GM21576 (cell line): ENCODE measurements around the gene CSF2.

Experiments
- ATAC-seq: cut with Tn5 transposase; IDR thresholded peaks from one replicate; pipeline ENCODE4 v1.9.1; 2021; ENCODE audit warnings: mild to moderate bottlenecking, moderate library complexity; ENCODE audit not compliant: unreplicated experiment

The CSF2 gene

DNA sequence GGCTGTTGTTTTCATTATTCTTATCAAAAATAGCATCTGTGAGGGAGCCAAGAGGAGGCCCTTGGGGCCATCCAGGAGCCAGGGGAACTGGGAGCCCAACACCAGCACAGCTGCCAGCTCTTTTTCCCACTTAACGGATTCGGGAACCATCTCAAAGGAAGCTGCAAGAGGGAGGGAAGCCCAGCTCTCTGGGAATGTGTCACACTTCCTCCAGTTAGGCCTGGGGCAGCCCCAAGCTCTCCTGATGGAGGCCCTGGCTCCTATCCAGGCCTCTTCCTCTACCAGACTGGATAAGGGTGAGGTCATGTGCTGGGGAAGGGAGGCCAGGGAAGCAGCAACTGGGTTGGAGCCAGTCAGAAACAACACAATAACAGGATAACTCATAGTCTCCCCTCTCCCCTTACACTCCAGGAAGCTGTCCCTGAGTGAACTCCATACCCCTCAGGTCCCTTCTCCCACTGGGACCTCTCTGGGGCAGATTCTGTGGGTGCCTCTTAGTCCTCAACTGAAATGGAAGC is 12.7 kb downstream of the CSF2 start:
- ATAC-seq: no peak

DNA sequence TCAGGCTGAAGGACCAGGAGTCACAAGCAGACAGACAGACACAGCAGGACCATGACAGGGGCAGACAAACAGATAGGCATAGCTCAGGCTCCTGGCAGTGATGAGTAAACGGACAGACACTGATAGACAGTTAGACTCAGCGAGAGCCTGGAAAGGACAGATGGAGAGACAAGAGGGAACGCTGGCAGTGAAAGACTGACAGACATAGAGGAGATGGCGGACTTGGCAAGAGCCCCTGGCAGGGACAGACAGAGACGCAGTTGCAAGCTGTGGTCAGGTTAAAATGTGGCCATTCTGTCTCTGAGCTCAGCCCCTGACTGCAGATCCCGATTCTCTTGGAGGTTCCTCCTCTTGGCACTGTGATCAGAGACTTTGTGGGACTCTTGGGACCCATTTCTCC is 13.6 kb downstream of the CSF2 start:
- no peak for ATAC-seq

DNA sequence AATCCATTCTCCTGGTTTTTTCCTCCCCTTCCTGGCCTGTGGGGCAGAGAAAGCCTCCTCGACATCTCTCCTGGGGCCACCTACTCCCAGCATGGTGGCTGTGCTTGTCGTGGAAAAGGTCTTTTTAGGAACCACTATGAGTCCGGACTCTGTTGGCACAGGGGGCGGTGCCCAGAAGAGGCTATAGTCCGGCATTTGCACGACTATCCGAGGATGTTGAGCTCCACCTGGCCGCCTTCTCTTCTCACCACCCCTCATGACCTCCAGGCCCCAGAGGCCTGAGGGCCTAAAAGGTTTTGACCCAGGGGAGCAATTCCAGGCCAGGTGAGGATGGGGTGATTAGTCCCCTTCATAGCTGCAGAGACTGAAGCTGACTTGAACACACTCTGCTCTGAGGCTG is 14.1 kb downstream of the CSF2 start:
- ATAC-seq: no peak

DNA sequence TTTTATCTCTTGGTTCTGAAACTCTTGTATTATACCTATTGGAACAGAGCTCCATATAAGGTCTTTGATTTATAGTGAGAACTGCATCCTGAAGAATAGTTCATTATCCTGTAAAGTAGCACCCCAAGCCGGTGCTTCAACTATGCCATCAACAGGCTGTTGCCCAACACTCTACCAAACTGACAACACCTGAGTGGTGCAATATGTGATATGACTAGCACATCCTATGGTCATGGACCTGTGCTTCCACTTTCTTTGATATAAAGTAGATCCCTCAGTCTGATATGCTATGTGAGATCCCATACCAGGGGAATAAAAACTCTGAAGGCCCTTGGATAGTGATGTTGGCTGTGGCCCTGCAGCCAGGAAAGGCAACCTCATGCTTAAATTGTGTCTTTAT is 15.8 kb downstream of the CSF2 start:
- no peak for ATAC-seq

DNA sequence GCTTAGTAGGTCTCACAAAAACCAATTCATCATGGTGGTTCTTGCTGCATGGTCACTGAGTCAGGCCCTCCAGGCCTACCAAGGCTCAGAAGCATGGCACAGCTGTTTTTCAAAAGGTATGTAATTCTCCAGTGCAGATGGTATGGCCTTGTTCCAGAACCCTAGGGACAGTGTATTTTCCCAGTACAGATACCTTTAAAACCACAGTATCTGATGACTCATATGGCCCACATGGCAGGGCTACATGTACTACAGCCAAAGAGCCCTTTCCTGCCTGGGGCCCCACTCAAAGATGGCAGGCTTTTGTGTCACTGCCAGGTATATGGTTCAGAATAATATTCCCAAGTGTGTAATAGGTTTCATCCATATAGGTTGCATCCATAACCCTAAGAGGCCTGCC is 16.5 kb downstream of the CSF2 start:
- no peak for ATAC-seq

DNA sequence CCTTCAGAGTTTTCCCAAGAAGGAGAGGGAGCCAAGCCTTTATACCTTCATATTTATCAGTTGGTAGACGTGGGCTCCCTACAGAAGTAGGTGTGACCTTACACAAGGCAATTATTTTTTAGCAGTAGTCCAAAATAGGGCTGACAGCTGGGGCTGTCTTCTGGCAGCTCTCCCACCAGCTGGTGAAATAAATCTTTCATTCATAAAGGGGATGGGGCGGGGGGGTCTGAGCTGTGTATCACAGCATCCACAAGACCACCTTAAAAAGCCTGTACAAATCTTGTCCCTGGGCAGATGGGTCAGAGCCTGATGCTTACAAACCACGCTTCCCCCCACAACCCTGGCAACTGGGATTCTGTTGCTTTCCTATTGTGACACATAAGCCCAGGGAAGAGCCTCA is 19.7 kb downstream of the CSF2 start:
- ATAC-seq: no peak

DNA sequence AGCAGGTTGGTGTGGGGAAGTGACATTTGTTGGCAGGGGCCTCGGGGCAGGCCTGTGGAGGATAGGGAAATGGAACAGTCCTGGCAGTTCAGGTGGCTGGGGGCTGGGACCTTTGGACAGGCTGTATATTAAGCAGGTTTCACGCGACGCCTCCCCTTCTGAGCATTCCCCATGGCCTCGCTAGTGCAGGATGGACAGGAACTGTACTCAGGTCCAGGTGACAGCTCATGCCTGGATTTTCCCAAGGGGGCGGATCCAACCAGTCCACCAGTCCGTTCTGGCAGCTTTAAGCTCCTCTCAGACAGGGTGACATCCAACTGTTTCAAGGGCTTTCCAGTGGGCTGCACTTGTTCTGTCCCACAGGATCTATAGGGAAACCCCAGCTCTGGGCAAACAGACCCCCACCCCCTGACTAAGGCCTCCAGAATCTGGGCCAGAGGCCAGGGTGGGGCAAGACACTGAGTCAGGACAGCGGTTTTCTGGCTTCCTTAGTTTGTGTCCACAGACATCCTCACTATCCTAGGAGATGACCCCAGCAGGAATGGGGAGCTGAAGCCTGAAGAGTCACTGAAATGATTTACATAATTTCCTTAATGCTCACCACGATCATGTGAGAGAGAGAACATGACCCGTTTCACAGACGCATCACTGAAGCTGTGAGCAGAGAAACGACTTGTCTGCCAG is 20.9 kb downstream of the CSF2 start:
- no peak for ATAC-seq

DNA sequence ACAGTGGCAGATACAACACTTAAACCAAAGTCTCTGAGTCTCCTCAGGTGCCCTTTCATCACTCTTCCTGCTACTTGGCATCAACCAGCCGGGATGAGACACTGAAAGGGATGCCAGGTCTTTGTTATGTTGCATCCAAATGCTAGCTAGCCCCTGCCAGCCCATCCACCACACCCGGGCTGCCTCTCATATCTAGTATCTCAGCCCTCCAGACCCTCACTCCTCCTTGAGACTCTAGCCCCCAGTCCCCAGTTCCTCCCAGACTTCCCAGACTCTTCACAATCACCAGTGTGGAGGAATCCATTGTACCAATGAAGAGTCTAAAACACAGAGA is 21.5 kb downstream of the CSF2 start:
- no peak for ATAC-seq

DNA sequence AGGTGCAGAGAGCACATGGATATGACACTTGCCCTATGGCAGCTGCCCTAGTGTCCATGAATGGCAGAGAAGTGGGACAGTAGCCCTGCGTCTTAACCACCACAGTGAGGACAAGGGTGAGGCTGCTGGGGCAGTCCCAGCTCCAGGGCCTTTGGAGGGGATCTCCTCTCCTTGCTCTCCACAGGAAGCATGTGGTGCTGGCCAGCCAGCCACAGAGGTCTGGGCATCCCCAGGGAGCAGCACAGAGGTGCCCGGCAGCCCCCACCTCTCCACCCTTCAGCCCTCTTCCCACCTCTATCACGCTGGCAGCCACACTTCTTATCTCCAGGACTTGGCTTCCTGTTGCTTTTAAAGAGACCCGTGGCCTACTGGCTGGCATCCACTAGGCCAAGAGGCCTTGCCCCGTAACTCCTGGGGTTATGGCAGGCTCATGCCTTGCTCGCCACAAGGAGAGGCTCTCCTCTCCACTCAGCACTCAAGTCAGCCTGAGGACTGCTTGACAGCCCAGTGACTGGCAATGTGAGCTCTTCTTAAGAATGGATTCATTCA is 21.9 kb downstream of the CSF2 start:
- no peak for ATAC-seq

DNA sequence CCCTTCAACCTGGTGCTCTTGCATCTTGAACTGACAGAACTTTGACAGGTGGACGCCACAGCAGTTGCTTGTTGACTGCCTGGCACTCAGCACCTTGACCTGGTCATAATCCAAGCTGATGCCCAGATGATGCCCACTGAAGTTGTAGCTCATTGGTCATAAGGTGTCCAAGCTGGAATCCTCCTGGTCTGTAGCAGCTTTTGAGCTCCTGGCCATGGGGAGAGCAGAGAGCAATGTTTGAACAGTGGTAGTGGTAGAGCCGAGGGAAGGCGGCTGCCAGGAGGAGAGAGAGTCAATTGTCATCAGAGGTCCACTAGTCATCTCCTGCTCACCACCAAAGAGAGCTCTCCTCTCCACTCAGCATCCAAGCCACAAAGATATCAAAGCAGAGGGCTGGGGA is 23.3 kb downstream of the CSF2 start:
- ATAC-seq: no peak

DNA sequence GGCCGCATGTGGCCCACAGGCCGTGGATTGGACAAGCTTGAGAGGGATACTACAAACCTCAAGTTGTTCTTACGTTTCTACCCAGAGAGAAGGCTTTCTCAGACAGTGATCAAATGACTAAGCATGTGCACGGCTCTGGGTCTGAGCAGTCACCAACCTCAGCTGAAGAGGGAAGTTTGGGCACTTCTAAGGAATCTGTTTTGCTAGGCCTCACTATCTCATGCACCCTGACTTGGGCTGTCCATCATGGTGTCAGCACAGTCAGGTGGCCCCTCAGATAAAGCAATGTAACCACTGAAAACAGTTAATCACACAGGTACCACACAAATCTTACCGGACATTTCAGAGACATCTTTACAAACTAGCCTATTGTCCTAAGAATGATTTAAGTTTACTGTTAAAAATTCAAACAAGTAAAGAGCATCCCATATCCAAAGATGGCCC is 24.6 kb downstream of the CSF2 start:
- no peak for ATAC-seq

DNA sequence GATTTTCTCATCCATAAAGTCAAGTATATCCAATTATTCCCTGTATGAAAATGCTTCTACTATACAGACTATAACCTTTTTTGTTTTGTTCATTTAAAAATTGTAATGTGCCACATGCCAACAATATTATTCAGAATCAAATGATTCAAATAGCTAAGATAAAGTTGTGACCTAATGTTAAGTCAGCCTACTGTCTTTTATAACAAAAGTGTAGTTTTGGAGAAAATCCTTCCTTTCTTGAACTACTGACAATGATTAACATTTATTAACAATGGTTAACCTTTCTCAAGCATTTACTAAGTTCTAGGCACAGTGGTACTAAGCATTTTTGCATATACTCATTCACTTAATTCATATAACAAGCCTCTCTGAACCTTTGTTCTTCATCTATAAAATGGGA is 25.0 kb downstream of the CSF2 start:
- no peak for ATAC-seq

DNA sequence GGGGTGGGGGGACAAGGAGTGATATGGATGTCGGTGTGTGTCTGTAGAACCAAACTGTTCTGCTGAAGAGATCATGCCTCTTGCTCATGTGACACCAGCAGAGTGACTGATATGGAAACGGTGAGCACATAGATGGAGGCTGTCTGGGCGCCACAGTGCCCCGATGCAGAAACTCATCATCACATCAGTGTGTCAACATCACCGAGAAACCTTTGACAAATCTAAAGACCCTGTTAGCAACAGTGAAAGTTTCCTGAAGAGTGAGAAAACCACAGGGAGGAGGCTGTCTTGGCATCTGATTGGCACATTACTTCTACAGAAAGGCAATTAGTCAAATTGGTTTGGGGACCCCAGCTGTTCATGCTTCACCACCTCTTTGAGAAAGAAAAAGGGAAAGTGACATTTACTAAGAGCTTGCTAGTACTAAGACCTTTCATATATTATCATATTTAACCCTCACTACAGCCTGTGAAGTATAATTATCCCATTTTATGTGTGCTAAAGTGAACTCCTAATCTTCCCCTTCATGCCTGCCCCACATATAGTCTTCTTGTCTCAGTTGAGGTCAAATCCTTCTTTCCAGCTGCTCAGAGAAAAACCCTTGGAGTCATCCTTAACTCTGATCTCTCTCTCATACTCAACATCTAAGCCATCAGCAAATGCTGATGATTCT is 25.6 kb downstream of the CSF2 start:
- ATAC-seq: peak; percentile 41

DNA sequence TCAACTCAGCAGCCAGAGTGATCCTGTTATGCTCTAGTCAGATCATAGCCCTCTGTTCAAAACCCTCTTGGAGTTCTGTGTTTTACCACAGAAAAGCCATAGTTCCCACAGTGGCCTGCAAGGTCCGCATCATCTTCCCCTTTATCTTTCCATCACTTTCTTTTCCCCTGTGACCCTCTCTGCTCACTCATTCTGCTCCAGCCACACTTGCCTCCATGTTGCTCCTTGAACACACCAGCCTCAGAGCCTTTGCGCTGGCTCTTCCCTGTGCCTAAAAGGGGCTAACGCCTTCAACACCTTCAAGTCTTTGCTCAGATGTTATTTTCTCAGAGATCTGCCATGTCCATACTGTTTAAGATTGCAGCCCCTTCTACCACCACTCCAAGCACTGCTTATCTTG is 26.3 kb downstream of the CSF2 start:
- no peak for ATAC-seq

DNA sequence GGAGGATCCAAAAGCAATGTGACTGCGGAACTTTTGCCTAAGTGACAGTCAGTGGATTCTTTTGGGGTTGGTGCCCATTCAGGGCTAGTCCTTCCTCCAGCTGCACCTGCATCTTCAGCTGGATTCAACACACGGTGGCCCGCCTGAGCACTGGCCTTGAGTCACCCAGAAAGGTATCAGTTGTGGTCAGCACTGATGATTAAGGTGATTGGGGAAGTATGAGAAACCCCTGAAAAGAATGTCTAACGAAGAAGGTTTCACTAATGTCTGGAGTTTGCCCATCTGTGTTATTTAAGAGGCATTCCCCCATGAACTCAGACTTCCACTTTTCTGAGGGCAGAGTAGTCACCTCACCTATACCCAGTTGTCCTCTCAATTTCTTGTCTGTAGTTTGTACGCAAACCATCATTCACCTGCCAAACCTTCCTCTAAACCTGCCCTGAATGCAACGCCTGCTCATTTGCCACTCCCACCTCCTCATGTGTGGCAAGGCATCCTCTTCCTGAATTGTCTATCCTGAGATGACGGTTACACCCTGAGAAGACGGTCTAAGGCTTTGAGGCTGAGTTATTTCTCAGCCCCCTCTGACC is 27.2 kb downstream of the CSF2 start:
- ATAC-seq: peak; percentile 29

DNA sequence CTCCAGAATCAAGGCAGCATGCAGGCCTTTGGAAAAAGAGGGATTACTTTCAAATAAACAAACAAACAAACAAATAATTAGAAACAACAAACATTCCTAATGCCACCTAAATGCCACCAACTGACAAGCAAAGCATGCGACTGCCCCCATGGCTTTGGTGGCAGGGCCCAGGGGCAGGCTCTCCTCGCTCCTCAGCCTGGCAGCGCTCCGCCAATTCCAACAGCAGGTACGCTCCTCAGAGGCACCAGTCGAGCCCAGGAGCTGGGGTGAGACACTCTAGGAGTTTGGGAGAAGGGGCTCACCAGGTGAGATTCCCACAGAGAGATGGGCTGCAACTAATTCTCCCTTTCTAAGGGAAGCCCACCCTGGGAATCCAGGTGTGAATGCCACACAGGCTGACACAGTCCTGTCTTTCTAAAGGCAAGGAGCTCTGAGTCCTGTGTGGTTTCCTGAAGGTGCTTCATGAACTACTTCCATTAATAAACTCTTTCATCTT is 27.8 kb downstream of the CSF2 start:
- no peak for ATAC-seq

DNA sequence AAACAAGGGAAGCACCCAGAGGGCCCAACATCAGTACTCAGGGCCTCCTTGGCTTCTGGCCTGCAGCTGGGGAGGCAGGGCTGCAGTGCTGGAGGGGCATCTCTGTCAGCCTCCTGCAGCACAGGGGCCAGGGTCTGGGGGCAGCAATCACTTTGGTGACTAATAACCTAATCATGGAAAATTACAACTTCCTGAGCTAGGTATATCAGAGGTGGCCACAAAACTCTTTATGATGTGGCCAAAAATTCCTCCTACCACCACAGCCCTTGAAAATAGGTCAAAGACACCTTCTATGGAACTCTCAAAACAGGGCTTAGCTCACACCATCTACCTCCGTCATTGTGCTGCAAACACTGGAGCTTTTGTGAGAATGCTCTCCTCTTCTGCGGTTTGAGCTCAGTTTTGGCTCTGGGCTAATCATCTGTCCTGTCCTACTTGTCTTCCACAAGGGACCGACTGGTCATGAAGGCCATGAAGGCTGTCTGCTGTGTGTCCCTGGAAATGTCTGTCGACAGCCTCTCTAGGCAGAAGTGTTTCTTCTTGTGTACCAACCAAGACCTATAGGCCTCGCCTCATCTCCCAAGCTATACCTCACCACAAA is 28.6 kb downstream of the CSF2 start:
- no peak for ATAC-seq

DNA sequence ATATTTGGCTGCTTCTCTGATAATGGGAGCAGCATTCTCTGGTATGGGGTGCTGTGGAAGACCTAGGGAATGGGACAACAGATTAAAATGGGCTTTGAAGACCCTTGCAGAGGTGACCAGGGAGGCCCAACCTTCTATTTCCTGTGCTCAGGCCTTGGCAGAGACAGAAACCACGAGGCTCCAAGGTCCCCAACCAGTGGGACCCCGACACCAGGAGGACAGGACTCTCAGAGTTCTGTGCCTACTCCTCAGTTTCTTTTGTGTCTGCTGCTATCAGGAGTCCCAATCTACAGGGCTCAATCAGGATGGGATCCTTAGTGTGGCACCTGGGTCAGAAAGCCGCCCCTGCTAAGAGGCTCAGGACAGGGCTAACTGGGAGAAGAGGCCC is 29.3 kb downstream of the CSF2 start:
- ATAC-seq: no peak

DNA sequence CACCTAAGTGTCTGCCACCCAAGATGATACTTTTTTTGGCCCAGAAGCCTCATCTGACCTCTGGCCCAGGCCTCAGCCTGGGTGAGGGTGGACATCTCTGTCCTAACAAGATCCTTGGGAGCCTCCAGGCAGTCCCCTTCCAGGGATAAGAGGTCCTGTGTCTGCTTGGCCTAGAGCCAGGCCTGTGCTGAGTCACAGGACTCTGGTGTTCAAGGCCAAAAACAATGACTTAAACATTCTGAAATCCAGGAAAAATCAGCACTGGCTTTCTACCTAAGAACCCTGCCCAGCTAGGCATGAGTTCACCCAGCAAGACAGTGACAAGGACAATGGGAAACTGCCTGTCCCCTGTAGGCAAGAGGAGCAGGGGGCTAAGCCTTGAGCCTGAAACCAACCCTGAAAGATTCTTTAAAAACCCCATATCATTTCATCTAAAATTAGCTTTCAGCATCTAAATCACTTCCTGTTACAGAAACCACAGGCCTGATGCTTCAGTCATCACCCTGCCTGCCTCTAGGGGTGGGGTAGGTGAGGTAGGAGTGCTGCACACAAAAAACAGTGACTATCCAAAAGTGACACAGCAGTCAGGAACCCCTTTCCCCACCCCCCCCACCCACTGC is 29.9 kb downstream of the CSF2 start:
- ATAC-seq: peak; percentile 68

DNA sequence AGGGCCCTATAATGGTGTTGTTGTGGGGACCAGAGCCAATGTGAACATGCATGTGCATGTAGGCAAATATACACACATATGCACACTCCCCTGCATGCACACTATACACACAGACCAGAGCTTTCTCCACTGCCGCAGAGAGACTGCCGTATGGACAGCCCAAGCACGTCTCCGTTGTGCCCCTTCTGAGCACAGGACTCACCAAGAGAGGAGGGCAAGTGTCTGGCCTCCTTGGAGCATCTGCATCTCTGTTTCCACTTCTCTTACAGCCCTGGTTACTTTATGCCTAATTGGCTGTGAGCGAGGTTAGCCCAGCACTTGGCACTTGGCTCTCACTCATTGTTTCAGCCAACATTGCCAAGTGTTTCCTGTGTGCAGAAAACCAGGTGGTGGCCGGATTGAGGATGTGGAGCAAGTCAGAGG is 30.4 kb downstream of the CSF2 start:
- ATAC-seq: peak; percentile 22

DNA sequence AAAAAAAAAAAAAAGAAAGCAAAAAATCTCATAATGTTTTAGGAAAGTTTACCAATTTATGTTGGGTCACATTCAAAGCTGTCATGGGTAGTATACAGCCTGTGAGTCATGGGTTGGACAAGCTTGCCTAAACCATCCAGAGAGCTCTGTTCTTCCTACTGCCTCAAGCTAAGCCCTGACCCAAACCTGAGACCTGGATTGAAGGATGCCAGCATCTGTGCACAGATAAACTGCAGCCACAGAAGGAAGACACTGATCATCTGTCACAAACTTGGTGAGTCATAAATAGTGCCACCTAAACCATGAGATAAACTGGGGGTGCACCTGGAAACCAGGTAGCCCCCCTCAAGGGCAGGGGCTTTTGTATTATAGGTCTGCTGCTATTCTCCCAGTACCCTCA is 31.0 kb downstream of the CSF2 start:
- ATAC-seq: no peak
